NCI-H774 (cell line): Measurements from ENCODE around the gene PRC1.
A peak's percentile ranks its signal among the peaks of the same experiment; 100 is the strongest.

Source experiments
- DNase-seq: peaks from one replicate; lab custom pipeline; 2025; lab: John Stamatoyannopoulos, UW

Gene PRC1

DNA sequence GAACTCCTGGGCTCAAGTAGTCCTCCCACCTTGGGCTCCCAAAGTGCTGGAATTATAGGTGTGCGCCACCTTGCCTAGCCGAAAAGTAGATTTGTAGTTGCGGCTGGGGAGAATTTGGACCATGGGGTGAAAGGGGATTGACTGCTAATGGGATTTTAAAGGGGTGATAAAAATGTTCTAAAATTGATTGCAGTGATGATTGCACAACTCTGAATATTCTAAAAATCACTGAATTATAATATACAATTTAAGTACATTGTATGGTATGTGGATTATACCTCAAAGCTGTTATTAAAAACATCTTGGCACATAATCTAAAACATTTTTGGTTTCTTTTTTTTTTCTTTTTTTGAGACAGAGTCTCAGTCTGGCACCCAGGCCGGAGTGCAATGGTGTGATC lies 3.9 kb downstream of the PRC1 start:
- no peak for DNase-seq

DNA sequence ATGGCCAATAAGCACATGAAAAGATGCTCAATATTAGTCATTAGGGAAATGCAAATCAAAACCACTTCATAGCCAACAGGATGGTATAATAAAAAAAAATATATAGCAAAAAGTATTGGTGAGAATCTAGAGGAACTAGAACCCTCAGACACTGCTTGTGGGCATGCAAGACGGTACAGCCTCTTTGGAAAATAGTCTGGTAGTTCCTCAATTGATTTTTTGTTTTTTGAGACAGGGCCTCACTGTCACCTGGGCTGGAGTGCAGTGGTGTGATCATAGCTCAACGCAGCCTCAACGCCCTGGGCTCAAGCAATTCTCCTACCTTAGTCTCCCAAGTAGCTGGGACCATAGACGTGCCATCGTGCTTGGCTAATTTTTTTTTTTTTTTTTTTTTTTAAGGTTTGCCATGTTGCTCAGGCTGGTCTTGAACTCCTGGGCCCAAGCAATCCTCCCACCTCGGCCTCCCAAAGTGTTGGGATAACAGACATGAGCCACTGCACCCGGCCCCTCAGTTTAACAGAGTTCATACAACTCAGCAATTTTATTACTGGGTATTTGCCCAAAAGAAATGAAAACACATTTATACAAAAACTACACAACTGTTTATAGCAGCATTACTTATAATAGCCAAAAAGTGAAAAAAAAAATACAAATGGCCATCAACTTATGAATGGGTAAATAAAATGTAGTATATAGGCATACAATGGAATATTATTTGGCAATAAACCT lies 5.1 kb downstream of the PRC1 start:
- no peak for DNase-seq

DNA sequence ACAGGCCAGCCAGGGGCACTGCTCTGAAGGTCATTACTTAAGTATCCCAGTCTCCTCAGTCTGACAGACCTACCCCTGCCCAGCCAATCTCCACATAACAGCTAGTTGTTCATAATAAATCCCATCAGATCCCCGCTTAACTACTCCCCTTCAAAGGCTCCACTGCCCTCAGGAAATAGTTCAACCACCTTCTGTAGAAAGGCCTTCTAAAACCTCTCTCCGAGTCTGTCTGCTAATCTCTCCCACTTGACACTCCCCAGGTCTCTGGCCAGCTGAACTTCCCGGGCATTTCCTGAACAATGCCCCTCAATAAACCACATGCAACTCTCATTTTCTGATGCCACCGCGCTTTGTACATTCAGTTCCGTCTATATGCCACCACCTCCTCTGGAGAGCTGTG lies 6.0 kb downstream of the PRC1 start:
- DNase-seq = no peak

DNA sequence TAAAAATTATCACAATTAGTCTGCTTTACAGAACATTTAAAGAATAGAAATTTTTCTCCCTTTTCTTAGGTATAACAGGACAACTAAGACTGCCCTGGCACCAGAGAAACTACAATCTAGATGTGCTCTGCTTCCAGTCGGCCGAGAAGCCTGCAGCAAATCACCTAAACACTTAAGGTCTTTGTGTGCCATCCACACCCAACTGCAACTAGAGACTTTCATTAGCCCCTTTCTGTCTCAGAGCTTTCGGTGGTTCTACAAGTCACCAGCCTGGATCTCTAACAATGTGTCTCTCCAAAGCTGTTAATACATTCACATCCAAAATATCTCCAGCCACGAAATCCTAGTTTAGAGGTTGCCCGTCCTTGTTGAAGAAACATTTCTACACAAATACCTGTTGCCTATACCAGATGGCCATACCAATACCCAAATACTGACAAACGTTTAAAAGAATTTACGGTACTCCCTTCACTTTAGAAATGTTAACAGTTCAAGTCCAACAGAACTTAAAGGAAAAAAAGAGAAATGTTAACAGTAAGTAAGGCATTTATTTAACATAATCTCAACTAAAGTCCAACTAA lies 6.7 kb downstream of the PRC1 start:
- DNase-seq = no peak

DNA sequence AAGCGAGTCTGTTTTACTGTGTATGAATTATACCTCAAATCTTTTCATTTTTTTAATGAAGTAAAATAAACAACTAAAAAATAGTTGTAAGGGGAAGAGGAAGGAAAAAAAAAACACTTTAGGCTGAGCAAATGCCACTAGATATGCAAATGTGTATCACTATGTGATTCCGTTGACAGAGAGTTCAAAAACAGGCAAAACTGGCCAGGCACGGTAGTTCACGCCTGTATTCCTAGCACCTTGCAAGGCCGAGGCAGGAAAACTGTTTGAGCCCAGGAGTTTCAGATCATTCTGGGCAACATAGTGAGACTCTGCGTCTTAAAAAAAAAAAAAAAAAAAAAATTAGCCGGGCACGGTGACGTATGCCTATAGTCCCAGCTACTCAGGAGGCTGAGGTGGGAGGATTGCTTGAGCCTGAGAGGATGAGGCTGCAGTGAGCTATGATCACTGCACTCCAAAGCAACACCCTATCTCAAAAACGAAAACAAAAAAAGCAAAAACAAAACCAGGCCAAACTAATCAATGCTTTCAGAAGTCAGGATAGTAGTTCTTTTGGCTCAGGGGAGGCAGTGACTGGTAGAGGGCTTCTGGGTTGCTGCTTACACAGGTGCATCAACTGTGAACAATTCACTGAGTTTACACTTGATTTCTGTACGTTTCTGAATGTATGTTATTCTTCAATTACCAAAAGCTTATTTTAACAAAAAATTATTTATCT lies 7.4 kb downstream of the PRC1 start:
- DNase-seq = no peak

DNA sequence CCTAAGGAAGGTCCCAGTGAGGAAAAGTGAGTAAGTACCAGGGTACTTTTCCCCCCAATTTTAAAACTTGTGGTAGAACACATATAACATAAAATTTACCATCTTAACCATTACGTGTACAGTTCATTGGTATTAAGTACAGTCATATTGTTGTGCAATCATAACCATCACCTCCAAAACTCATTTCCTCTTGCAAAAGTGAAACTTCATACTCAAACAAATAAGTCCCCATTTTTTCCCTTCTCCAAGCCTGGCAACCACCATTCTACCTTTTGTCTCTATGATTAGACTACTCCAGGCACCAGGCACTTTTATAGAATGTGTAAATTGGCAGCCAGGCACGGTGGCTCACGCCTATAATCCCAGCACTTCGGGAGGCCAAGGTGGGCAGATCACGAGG lies 12.2 kb downstream of the PRC1 start:
- DNase-seq = no peak

DNA sequence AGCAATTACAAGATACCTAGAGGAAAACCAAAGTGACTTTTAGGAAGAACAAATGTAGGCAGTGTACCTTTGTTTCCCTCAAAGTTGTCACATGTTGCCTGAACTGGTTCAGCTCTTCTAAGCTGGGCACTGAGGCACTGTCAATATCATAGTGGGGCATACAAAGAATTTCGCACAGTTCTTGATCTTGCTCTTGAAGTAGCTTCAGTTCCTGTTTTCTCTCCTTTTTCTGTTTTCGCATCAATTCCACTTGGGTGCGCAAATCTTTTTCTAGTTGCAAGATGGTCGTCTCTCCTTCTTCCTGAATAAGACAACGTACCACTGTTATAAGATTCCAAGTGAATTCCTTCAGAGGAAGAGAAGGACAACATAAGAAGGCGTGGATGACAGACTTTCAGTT lies 12.7 kb downstream of the PRC1 start:
- DNase-seq = no peak

DNA sequence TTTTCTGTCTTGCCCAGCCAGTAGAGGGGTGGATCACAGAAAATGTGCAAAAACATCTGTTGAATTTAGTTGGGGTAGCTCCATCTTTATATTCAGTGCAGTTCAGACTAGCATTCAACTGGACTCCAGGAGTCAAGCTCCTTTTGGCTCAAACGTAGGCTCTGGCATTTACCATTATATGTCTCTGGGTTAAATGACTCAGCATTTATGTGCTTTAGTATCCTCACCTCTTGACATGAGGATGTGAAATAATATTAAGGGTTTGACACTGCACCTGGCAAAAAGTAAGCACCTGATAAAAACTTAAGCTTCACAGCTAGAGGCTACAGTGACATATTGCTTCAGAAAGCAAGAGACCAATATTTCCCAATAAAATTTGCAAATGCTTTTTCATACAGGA lies 14.8 kb downstream of the PRC1 start:
- DNase-seq = no peak

DNA sequence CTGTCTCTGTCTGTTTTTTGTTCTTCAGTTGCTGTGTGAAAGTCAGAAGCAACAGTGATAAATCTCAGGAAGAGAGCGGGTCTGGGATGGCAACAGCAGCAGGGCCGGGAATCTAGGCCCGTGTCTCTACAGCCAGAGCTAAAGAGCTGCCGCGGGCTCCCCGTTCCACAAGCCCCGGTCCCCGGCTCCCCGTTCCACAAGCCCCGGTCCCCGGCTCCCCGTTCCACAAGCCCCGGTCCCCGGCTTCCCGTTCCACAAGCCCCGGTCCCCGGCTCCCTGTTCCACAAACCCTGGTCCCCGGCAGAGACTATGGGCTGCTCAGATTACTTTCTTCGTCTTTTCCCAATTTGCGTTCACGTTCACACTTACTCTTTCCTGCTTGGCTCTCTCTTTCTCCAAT lies 20.1 kb downstream of the PRC1 start:
- DNase-seq = no peak

DNA sequence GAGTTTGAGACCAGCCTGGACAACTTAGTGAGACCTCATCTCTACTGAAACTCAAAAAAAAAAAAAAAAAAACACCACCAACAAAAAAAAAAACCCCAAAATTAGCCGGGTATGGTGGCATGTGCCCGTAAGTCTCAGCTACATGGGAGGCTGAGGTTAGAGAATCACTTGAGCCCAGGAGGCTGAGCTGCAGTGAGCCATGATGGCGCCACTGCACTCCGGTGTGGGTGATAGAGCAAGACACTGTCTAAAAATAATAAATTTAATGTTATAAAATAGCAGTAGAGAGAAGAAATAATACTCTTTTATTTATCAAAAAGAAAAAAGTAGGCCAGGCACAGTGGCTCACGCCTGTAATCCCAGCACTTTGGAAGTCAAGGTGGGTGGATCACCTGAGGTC lies 22.2 kb downstream of the PRC1 start:
- DNase-seq = no peak

DNA sequence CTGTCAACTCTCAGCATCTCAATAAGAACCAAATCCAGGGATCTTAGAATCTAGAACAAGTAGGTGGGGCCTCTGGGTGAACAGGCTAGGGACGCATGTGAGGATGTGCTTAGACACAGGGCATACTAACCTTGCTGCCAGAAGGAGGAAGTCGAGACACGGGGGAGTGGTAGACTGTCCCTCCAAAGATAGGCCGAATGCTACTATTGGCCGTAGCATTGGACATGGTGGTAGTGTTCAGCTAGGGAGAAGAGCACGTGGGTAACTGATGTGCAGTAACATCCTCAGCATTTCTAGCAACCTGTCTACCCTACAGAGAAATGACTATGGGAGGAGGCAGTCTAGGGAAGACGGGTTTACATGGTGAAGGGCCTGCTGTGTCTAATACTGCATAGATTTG lies 24.1 kb downstream of the PRC1 start:
- DNase-seq = no peak

DNA sequence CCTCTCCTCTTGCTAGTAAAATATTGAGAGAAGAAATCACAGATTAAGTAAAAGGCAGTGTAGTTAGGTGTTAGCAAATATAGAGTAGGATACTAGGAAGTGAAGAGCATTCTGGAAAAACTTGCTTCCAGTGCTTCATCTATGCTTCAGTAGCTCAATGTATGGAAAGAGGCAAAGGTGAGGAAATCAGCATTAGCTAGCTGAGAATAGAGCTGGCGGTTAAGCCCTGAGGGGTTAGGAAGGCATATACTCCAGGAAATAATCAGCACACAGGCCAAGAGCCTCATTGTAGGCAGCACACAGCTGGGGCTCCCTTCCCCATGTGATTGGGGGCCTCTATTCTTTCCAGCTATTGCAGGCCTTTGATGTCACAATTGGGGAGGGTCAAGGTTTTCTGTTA lies 25.9 kb downstream of the PRC1 start:
- DNase-seq = no peak

DNA sequence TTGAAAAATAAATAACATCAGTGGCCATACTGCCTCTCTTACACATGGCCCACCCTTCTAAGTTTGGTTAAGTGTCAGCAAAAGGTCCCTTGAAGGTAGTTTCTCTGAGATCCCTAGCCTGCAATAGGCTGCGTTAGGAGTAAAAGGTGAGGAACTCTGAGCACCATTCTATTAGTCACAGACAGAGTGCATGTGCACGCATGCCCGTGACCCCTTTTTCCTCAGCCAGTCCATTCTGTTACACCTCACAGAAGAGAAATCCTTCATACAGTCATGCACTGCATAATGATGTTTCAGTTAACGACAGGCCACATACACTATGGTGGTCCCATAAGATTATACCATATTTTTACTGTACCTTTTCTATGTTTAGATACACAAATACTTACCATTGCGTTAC lies 27.1 kb downstream of the PRC1 start:
- no peak for DNase-seq

DNA sequence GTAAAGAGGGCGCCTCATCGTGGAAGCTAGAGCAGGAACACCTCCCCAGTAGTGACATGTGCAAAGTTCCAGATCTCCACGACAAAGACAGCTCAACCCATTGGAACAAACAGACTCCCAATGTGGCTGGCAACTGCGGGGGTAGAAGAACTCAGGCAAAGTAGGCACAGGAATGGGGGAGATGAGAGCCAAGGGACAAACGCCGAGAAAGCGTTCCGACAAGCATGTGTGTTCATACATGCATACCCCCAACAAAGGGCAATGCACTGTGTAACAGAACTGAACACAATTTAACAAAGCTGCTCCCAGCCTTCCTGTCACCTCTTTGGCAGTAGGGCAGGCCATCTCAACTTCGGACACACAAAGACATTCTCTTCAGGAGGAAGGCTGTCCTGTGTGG lies 28.1 kb downstream of the PRC1 start:
- DNase-seq = no peak

DNA sequence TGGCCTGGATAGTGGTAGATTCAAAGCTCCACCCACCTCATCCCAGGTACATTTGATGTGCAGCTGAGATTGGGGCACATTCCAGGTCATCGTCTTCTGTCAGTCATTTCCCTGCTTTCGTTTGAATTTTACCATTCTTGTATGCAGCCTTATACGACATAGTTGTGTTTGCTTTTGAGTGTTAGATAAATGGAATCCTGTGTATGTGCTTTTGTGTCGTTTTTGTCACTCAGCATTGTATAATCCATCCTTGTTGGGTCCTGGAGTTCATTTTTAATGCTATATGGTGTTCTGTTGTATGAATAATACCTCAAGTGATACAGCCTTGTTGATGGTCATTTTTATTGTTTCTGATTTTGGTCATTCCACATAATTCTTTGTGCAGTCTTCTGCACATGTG lies 32.3 kb downstream of the PRC1 start:
- no peak for DNase-seq

DNA sequence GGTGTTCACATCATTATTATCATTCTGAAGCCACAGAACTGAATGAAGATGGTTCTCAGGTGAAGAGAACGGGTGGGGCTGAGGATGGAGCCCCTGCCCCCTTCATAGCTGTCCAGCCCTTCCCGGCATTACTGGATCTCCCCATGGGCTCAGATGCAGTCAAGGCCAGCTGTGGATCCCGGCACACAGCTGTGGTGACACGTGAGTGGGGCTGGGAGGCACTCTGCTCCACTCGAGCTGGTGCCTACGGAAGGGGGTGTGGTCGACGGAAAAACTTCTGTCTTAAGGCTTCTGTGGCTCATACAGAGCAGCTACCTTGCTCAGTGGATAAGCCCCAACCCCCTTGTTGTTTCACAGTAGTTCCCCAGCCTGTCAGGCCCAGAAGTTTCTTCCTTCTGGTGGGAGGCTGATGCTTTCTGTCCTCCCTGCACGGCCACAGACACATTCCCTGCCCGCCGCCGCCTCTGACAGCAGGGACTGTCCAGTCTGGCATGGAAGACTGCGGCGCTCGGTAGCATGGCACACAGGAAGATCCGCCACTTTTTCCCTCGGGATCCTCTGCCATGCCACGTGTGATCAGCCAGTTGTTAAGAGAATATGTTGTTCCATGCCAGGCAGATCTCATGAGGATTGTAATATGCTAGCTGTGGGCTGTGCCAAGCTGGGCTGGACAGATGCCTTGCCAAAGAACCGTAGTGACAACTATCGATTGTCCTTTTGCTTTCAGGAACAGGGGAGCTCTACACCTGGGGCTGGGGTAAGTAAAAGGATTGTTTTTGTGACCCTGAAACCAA lies 33.8 kb downstream of the PRC1 start:
- no peak for DNase-seq

DNA sequence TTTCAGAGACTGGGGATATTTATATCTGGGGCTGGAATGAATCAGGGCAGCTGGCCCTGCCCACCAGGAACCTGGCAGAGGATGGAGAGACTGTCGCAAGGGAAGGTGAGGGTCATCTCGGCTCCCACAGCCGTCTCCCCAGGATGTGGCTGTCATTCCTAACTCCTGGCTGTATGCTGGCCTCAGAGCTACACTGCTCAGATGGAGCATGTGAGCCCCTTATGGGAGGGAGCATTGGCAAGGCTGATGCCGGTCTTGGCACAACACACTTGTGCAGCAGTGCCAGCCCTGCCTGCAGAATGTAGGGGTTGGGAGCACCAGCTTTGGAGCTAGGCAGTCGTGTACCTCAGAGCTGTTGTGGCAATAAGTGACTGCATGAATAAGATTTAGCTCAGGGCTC lies 34.4 kb downstream of the PRC1 start:
- DNase-seq = no peak

DNA sequence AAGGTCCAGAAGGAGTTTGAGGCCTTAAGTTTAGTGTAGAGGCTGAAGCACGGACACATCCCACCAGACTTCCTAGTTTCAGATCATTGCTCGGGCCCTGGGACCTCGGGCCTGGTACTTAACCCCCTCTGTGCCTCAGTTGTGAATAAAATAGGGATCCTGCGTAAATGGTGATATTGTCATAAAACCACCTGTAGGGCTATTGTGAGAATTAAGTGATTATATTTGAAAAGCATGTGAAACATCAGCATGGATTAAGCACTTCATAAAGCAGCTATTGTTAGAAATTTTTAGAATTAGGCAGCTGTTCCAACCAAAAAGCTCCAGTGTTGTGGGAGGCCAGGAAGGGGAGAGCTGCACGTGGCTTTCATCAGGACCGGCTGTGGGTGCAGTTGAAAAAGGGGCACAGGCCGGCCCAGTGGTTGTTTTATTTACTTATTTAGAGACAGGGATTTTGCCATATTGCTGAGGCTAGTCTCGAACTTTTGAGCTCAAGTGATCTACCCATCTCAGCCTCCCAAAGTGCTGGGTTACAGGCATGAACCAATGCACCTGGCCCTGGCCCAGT lies 35.2 kb downstream of the PRC1 start:
- DNase-seq = no peak

DNA sequence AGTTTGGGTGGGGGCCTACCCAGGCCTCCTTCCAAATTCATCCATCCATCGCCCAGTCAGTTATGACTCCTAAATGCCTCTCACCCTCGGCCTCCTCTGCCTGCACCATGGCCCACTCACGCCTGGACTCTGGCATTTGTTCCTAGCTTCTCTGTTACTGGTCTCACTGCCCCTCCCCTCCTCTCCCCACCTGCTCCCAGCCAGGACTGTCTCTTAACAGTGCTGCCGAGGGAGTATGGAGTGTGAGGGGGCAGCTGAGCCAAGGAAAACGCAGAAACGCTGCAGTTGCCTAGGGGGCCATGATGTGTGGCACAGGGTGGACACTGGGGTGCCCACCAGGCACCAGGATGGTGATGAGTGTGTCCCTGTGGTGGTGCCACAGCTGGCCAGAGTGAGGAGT lies 36.5 kb downstream of the PRC1 start:
- DNase-seq = no peak

DNA sequence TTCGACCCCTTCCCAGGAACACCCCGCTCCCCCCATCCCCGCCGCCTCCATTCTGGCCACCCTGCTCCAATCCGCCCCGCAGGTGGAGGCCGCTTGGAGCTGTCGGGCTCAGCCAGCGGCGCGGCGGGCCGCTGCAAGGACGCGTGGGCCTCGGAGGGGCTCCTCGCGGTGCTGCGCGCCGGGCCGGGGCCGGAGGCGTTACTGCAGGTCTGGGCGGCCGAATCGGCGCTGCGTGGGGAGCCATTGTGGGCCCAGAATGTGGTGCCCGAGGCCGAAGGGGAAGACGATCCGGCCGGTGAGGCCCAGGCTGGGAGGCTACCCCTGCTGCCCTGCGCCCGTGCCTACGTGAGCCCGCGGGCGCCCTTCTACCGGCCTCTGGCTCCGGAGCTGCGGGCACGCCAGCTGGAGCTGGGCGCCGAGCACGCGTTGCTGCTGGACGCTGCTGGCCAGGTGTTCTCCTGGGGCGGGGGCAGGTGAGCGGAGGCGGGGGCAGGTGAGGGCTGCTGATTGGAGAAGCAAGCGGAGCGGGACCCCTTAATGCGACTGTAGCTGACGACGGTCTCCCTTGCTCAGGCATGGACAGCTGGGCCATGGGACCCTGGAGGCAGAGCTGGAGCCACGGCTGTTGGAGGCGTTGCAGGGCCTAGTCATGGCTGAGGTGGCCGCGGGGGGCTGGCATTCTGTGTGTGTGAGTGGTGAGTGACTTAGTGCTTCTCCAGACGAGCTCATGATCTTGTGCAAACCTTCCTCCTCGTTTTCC lies 37.1 kb downstream of the PRC1 start:
- DNase-seq = no peak

DNA sequence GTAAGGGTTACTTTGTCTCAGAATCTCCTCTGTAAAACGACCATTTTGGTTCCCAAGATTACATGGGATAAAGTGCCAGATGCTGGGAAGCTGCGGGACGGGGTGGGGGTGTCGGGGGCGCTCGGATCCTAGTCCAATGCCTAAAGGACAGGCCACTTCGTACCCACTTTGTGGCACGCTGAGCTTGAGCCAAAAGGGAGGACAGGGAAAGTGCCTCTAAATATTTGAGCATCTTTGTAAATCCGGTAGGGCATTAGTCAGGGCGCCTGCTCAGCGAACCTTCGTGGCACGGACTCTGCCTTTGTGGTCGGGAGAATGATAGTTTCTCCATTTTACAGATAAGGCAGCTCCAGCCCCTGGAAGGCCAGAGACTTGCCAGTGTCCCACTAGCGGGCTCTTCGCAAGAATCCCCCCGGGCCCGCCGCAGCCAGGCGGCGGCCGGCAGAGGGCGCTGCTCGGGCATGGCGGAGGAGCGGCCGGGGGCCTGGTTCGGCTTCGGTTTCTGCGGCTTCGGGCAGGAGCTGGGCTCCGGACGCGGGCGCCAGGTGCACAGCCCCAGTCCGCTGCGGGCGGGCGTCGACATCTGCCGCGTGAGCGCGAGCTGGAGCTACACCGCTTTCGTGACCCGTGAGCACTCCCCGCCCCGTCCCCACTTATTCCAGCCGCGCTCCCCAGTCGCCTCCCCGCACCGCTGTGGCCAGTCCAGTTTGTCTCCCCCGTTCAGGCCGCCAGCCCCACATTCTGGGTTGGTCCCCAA lies 37.9 kb downstream of the PRC1 start:
- peak; percentile 69 for DNase-seq
